HG03060 (cell line): Measurements from ENCODE around the gene LGALS3.
A peak's percentile ranks its signal among the peaks of the same experiment; 100 is the strongest.
"Not testable (repeated sequence)": the region's sequence is repeated elsewhere in the genome, so short reads cannot be mapped to it uniquely, and the experiment has no call there.

ENCODE experiments used
- ATAC-seq: cut with Tn5 transposase; IDR thresholded peaks from one replicate; pipeline ENCODE4 v1.9.1; 2021; ENCODE audit warnings: low read depth, moderate number of reproducible peaks; ENCODE audit not compliant: unreplicated experiment

LGALS3 gene

GRCh38 chr14:55129086-55129427 lies at the start of gene LGALS3:
LGALS3 (plus strand) TSS chr14:55129252; CDS start chr14:55137374, 8,122 bp downstream.
- no peak for ATAC-seq

DNA sequence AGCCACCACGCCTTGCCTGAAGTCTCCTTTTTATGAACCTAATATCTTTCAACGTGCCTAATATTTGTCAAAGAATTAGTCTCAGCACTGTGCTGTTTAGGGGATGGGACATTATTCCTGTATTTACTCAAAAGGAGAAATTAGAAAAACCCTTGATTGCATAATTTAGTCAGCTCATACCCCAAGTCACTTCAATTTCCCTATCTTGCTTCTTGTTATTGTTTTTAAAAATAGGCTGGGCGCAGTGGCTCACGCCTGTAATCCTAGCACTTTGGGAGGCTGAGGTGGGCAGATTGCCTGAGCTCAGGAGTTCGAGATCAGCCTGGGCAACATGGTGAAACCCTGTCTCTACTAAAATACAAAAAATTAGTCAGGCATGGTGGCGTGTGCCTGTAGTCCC lies 49.1 kb upstream of the LGALS3 start:
- not testable (repeated sequence) for ATAC-seq

DNA sequence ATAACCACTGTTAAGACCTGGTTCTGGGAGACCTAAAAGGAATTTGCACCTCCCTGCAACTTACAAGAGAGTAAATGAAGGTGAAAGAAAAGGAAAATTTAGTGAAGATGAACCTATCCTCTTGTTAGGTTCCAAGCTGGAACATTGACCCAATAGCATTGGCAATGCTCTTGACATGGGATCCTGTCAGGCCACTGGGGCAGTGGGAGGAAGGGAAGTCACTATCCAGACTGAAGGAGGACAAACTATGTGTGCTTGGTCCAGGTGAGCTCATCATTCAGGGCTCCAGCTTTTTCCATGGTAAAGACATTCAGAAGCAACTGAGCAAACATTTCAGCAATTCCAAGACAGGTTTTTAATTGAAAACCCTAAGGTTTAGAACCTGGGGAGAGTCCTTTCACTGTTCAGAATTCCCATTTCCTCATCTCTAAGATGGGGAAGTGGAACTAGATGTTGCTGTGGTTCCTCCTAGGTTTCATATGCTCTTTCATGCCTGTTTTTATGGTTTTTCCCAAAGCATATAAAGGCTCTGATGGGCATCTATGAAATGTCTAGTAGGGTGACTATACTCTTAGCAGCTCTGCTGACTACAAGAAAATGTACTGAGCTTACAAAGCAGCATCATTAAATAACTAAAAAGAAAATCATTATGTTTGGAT lies 44.5 kb upstream of the LGALS3 start:
- ATAC-seq = no peak

DNA sequence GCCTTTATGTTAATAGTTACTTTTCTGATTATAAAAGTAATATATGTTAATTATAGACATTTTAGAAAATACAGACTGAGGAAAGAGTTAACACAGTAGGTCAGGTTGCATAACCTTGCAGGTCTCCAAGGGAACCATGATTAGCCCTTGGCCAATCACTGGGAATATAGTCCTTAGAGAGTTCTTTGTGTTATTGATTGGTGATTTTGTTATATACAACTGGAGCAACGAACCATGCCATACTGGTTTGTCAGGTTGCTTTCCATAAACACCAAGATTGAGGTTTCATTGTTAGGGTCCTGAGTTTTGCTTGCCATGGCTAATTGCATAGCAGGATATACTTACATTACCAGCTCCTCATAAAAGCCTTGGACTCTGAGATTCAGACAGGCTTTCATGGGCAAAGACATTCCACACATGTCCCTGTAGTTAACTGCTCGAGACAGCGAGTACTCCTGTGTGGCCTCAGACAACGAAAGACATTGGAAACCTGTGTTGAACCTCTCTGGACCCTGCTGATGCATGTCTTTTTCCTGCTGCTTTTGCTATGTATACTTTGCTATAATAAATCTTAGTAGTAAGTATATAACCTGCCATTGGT lies 43.9 kb upstream of the LGALS3 start:
- no peak for ATAC-seq

- no peak for ATAC-seq
Observed at GRCh38 chr14:55086938-55087337, 42.1 kb upstream of the LGALS3 start.

DNA sequence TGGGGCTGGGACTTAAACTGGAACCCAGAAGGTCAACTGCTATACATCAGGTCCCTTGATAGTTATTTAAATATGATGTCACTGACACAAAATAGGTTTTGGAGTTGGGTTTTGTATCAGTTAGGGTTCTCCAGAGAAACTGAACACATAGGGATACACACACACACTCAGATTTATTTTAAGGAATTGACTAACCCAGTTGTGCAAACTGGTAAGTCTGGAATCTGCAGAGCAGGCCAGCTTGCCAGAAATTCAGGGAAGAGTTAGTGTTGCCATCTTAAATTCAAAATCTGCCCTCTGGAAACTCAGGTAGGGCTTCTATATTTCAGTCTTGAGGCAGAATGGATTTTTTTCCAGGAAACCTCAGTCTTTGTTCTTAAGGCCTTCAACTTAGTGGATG lies 40.7 kb upstream of the LGALS3 start:
- no peak for ATAC-seq

GRCh38 chr14:55092341-55092740 lies 36.7 kb upstream of the LGALS3 start:
- no peak for ATAC-seq

GRCh38 chr14:55094292-55095157 lies 34.5 kb upstream of the LGALS3 start:
- no peak for ATAC-seq

DNA sequence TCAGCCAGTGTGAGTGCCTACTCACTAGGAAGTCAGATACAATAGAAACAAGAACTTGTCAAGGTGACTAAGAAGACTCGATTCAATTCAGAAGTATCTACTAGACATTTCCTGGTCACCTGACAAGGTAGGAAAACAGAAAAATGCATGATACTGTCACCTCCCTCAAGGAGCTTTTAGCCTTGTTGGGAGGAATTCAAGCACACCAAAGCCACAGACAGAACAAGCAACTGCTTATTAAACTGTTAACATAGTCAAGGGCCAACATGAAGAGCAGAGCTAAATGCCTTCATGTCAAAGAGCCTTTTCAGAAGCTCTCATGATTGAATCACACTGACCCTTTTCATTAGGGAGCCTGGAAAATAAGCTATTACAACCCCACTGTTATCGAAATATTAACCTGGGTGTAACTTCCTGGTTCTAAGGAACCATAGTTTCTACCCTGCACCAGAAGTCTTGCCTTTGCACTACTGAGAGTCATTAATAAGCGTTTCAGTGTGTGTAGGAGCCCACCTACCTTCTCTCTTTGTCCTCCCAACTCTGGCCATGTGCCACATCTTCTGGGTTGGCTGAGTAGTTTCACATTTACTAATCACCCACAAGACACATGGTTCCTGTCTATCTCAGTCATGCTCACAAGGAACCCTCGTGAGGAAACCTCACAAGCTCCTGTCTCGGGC lies 31.0 kb upstream of the LGALS3 start:
- peak; percentile 45 for ATAC-seq

- no peak for ATAC-seq
Observed at GRCh38 chr14:55098561-55098898, 30.5 kb upstream of the LGALS3 start.

GRCh38 chr14:55099756-55100155 lies 29.3 kb upstream of the LGALS3 start:
- no peak for ATAC-seq

GRCh38 chr14:55101698-55102097 lies 27.4 kb upstream of the LGALS3 start:
- ATAC-seq = no peak

GRCh38 chr14:55102141-55102621 lies 26.9 kb upstream of the LGALS3 start:
- ATAC-seq = peak; percentile 60

- peak; percentile 23 for ATAC-seq
Observed at GRCh38 chr14:55103005-55103640, 25.9 kb upstream of the LGALS3 start.

DNA sequence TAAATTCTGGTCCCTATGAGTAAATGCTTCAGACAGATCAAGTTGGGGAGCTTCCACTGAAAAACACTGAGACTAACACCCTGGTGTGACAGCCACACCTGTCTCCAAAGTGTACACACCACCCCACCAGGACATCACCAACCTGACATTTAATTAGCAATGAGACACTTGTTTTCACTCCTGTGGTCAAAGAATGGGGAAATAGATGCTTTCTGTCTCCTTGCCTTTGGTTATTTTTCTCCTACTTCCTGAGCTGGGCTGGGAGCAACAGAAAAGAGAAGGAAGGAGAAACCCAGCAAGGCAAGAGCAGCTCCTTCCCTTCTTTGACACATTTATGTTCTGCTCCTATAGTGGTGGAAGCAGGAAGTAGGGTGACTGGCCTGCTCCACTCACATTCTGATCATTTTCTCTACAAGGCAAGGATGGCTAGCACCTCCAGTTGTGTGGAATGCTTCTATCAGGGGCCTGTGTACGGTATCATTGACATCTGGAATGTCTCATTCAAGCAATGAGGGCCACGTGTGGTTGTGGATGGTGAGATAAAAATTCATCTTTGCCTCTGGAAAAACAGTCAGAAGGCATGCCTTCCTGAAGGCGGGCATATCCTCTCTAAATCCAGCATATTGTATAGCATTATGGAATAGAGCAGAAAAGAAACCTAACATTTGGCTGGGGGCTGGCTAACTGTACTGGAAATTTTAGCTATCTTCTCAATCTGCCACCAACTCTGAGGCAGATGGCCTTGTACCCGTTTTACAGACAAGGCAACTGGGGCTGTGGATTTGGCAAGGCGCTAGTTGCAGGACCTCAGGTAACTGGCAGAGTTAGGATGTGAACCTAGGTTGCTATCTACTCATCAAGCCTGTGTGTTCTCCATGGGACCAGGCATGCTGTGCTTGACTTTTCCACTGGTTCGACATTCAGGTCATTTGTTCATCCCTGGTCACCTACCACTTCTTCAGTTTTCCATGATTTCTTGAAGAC lies 24.8 kb upstream of the LGALS3 start:
- no peak for ATAC-seq

- no peak for ATAC-seq
Observed at GRCh38 chr14:55105991-55106390, 23.1 kb upstream of the LGALS3 start.

GRCh38 chr14:55107766-55108554 lies 21.1 kb upstream of the LGALS3 start:
- no peak for ATAC-seq

DNA sequence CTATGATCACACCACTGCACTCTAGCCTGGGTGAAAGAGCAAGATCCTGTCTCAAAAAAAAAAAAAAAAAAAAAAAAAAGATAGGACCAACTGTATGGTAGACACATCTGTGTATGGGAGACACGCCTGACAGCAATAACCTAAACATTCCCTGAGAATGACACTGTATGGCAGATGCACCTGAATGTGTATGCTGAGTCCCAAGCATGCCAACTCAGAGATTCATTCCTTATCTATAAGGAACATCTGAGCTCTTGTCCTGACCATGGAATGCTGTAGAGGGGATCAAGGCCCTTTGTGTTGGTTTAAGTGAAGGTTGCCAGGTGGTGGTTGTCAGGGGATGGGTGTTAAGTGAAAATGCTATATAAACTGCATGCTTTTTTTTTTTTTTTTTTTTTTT lies 19.2 kb upstream of the LGALS3 start:
- ATAC-seq = no peak
